Measurements from ENCODE around the gene KIAA0825. TPM values are rescaled to one million over a fixed set of nuclear protein-coding genes. Genes with fewer than 3 reads are reported as not detected.

KIAA0825 gene
- total and polyA plus RNA-seq, 2 experiments from 2014 or later: 1.7 to 1.8 TPM

- Mint-ChIP-seq H3K27ac (no peak overlapping the region), H3K9me3 (no peaks in the 10 kb centered on the region), H3K4me3 (no peak overlapping the region), H3K4me1 (peaks cover 7% of the 10 kb centered on the region; the same call in 2 of the 3 replicates), H3K27me3 (ENCODE audit: insufficient read depth, low read depth, poor library complexity) (no peaks in the 10 kb centered on the region), H3K36me3 (ENCODE audit: low read depth) (no peaks in the 10 kb centered on the region)
- H3K4me2 ChIP-seq: no peak overlapping the region
- no peaks in the 10 kb centered on the region for H3F3A ChIP-seq (replicated peaks; ENCODE audit: low read depth)
- no peaks in the 10 kb centered on the region for H3K9me2 ChIP-seq (ENCODE audit: insufficient read depth)
- no peak overlapping the region for H2AFZ ChIP-seq
- H3K27ac ChIP-seq (ENCODE audit: low read depth): no peak overlapping the region
- no peaks in the 10 kb centered on the region for H4K20me1 ChIP-seq (replicated peaks; ENCODE audit: insufficient read depth)
- ATAC-seq (peak; percentile 76), DNase-seq (ENCODE audit: low spot score) (peak; percentile 75)
- H3K4me3 ChIP-seq: no peak overlapping the region
- H3K27me3 ChIP-seq (ENCODE audit: insufficient read depth): no peaks in the 10 kb centered on the region
- H3K36me3 ChIP-seq (ENCODE audit: insufficient read depth): no peaks in the 10 kb centered on the region
- no peaks in the 10 kb centered on the region for H3K79me2 ChIP-seq (replicated peaks; ENCODE audit: insufficient read depth)
- no peaks in the 10 kb centered on the region for H3K4me1 ChIP-seq (ENCODE audit: insufficient read depth)
- TF ChIP-seq, protein P1, sequence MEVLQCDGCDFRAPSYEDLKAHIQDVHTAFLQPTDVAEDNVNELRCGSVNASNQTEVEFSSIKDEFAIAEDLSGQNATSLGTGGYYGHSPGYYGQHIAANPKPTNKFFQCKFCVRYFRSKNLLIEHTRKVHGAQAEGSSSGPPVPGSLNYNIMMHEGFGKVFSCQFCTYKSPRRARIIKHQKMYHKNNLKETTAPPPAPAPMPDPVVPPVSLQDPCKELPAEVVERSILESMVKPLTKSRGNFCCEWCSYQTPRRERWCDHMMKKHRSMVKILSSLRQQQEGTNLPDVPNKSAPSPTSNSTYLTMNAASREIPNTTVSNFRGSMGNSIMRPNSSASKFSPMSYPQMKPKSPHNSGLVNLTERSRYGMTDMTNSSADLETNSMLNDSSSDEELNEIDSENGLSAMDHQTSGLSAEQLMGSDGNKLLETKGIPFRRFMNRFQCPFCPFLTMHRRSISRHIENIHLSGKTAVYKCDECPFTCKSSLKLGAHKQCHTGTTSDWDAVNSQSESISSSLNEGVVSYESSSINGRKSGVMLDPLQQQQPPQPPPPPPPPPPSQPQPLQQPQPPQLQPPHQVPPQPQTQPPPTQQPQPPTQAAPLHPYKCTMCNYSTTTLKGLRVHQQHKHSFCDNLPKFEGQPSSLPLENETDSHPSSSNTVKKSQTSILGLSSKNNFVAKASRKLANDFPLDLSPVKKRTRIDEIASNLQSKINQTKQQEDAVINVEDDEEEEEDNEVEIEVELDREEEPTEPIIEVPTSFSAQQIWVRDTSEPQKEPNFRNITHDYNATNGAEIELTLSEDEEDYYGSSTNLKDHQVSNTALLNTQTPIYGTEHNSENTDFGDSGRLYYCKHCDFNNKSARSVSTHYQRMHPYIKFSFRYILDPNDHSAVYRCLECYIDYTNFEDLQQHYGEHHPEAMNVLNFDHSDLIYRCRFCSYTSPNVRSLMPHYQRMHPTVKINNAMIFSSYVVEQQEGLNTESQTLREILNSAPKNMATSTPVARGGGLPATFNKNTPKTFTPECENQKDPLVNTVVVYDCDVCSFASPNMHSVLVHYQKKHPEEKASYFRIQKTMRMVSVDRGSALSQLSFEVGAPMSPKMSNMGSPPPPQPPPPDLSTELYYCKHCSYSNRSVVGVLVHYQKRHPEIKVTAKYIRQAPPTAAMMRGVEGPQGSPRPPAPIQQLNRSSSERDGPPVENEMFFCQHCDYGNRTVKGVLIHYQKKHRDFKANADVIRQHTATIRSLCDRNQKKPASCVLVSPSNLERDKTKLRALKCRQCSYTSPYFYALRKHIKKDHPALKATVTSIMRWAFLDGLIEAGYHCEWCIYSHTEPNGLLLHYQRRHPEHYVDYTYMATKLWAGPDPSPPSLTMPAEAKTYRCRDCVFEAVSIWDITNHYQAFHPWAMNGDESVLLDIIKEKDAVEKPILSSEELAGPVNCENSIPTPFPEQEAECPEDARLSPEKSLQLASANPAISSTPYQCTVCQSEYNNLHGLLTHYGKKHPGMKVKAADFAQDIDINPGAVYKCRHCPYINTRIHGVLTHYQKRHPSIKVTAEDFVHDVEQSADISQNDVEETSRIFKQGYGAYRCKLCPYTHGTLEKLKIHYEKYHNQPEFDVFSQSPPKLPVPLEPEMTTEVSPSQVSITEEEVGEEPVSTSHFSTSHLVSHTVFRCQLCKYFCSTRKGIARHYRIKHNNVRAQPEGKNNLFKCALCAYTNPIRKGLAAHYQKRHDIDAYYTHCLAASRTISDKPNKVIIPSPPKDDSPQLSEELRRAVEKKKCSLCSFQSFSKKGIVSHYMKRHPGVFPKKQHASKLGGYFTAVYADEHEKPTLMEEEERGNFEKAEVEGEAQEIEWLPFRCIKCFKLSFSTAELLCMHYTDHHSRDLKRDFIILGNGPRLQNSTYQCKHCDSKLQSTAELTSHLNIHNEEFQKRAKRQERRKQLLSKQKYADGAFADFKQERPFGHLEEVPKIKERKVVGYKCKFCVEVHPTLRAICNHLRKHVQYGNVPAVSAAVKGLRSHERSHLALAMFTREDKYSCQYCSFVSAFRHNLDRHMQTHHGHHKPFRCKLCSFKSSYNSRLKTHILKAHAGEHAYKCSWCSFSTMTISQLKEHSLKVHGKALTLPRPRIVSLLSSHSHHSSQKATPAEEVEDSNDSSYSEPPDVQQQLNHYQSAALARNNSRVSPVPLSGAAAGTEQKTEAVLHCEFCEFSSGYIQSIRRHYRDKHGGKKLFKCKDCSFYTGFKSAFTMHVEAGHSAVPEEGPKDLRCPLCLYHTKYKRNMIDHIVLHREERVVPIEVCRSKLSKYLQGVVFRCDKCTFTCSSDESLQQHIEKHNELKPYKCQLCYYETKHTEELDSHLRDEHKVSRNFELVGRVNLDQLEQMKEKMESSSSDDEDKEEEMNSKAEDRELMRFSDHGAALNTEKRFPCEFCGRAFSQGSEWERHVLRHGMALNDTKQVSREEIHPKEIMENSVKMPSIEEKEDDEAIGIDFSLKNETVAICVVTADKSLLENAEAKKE (CRISPR knock-in tag; IDR thresholded peaks at IDR 0.05): no peak
- TF ChIP-seq NANOG (IDR thresholded peaks at IDR 0.05; ENCODE audit: borderline replicate concordance): no peak
- no peak for TF ChIP-seq EZH2phosphoT487 (IDR thresholded peaks at IDR 0.05; ENCODE audit: unreplicated experiment)
- TF ChIP-seq EZH2 (IDR thresholded peaks at IDR 0.05; ENCODE audit: low read depth, unreplicated experiment): no peak
- no peak for TF ChIP-seq REST (IDR thresholded peaks at IDR 0.05; ENCODE audit: unreplicated experiment)
- TF ChIP-seq CREB1 (CRISPR knock-in tag; IDR thresholded peaks at IDR 0.05; ENCODE audit: low read depth): no peak
- no peak for TF ChIP-seq JUNB (IDR thresholded peaks at IDR 0.05; ENCODE audit: unreplicated experiment)
- peak; percentile 77 to 87 for TF ChIP-seq CTCF (conservative IDR thresholded peaks at IDR 0.05; ENCODE audit: low read depth in 2 of 2)
These were observed 93.3 kb downstream of the KIAA0825 start for GRCh38 chr5:94524841-94525697.

Data from GM23338 (cell line).